Measurements from ENCODE around the gene LHFPL4.

GRCh38 chr3:9583792-9584191 is 30.2 kb upstream of the LHFPL4 start:
- TF ChIP-seq EP300 (IDR thresholded peaks at IDR 0.05) (no peak), CTCF (IDR thresholded peaks at IDR 0.05) (no peak), POLR2A (IDR thresholded peaks at IDR 0.05) (no peak)
